Measurements from ENCODE around the gene CDC25C. TPM values are rescaled to one million over a fixed set of nuclear protein-coding genes. Genes with fewer than 3 reads are reported as not detected.
A peak's percentile ranks its signal among the peaks of the same experiment; 100 is the strongest.

CDC25C gene
- total and polyA plus RNA-seq, 7 donors = 0.12 TPM; not detected in 6

DNA sequence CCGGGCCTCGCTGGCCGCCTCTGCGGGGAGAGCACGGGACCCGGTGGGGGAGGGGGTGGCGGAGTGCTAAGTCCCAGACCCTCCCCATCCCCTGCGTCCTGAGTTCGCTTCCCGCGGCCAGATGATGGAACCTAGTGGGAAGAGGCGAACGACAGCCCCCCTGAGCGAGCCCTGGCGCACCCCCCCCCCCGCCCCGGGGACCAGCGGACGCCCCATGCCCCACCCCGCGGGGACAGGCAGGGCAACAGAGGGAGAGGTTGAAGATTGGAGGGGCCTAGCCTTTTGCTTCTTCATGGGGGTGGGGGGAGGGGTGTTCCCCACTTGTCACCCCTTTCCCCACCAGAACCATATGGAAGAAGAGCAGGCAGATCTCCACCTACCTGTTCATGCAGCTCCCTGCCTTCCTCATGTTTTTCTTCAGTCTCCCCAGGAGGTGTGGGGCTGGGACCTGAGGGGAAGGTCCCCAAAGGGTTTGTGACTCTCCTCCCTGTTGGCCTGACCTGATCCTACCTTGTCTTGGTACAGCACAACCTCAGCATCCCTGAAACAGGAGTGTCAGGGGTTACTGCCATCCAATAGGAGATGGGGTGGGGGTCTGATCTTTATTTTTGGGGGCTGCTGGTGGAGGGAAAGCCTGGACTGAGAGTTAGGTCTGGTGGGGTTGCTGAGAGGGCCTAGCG, 6.9 kb upstream of the CDC25C start:
- Histone ChIP-seq H3K27me3 (ENCODE audit: insufficient read depth in 3 of 3, low read length in 2 of 3) (no peaks in the 10 kb centered on the region), H3K4me1 (peaks cover 22% of the 10 kb centered on the region), H3K4me3 (peak overlapping the region; percentile 73), H3K9me3 (no peaks in the 10 kb centered on the region), H3K27ac (peak overlapping the region; percentile 99), H3K36me3 (ENCODE audit: insufficient read depth in 1 of 2, low read depth in 1 of 2) (peaks cover 3 to 38% of the 10 kb centered on the region in 2 donors)
- TF ChIP-seq, protein P1, sequence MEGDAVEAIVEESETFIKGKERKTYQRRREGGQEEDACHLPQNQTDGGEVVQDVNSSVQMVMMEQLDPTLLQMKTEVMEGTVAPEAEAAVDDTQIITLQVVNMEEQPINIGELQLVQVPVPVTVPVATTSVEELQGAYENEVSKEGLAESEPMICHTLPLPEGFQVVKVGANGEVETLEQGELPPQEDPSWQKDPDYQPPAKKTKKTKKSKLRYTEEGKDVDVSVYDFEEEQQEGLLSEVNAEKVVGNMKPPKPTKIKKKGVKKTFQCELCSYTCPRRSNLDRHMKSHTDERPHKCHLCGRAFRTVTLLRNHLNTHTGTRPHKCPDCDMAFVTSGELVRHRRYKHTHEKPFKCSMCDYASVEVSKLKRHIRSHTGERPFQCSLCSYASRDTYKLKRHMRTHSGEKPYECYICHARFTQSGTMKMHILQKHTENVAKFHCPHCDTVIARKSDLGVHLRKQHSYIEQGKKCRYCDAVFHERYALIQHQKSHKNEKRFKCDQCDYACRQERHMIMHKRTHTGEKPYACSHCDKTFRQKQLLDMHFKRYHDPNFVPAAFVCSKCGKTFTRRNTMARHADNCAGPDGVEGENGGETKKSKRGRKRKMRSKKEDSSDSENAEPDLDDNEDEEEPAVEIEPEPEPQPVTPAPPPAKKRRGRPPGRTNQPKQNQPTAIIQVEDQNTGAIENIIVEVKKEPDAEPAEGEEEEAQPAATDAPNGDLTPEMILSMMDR (IDR thresholded peaks at IDR 0.05) = no peak
- DNase-seq (no peak), ATAC-seq (no peak)
- 1 to 2% (median 1%) methylated on average over 9 to 22 of the region's 22 CpGs for WGBS, 3 donors
- intact Hi-C loops (cut with DNase I) = loop anchor here in 1 of 2 donors (1.0 kb wide), 1 partner anchor 14 kb away; the partner anchor contains the start of gene KDM3B

DNA sequence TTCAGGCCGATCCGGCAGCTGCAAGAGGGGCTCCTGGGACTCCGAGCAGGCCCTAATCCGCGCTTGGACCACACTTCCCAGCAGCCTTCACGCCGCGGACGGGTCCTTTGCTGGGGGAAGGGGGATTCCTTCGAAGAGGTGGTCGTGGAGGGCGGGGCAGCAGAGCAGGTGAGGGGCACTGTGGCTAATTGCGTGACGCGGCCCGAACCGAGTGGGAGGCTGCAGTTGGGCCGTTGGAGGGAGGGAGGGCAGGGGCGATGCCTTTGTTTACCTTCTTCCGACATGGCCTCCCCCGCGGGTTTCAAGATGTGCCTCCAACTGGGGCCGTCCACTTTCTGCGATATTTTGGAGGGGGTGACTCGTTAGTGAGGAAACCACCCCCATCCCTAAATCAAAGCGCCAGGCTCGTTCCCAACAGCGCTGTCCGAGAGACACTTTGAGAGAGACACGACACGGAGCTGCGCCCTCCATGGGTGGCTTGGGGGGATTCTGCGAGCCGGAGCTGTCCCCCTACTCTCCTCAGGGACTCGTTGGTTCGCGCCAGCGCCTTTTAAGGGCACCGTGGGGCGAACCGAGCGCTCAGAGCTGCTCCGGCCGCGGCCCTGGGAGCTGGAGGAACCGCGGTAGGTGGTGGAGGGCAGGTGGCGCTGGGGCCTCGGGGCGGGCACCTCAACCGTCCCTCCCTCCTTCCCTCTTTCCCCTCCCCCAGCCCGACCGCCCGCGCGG, 6.2 kb upstream of the CDC25C start, which contains the start of gene FAM53C:
Gene FAM53C (plus strand): TSS at position 582 of the 726 bp plus-strand sequence. CDS start 3,070 bp downstream, outside the sequence.
- Histone ChIP-seq H3K27me3 (ENCODE audit: insufficient read depth in 3 of 3, low read length in 2 of 3) (no peaks in the 10 kb centered on the region), H3K27ac (peak within 1 kb of the TSS; percentile 99), H3K4me3 (peak within 1 kb of the TSS; percentile 73), H3K9me3 (no peaks in the 10 kb centered on the region), H3K36me3 (ENCODE audit: insufficient read depth in 1 of 2, low read depth in 1 of 2) (peaks cover 3 to 31% of the 10 kb centered on the region in 2 donors), H3K4me1 (peaks cover 22% of the 10 kb centered on the region)
- intact Hi-C loops (cut with DNase I) = loop anchor here in 1 of 2 donors (1.0 kb wide), 1 partner anchor 14 kb away; the partner anchor contains the start of gene KDM3B
- 0 to 1% (median 0%) methylated on average over 37 to 56 of the region's 56 CpGs for WGBS, 3 donors
- TF ChIP-seq, protein P1 (IDR thresholded peaks at IDR 0.05) = peak; percentile 3
- ATAC-seq (peak; percentile 93 to 95 (median 94)), DNase-seq (peak; percentile 92 to 97)

DNA sequence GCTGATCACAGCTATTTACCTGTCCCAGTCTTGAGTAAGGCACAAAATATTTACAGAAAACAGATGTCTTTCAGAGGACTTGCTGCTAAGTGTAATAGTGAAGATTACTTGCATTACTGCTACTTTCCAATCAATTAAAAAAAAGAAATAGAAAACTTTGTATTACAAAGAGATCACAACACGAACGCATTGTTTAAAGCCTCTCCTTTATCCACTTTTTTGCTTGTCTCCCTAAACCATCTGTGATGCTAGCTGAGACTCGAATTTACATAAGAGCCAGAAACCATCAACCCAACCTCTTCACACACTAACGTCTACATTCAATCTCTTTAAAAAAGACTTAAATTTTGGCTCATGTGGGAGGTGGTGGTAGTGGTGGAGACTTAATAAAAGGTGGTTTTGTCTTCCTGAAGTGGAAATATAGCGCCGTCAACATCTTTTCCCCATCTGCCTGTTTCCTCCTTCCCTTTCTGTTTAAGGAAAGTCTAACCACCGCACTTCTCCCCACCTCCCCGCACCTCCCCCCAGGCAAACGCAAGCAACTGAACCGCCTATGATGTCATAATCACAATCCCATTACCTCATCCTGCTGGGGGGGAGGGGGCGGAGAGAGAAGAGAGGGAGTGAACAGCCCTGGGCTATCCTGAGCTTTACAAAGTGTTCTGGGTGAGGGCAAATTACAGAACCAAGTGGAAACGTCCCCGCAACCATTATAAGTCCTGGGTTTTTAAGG, 5.5 kb upstream of the CDC25C start:
- peak; percentile 60 to 74 (median 64) for ATAC-seq
- Histone ChIP-seq H3K27ac (peak overlapping the region; percentile 99), H3K4me1 (peaks cover 22% of the 10 kb centered on the region), H3K9me3 (no peaks in the 10 kb centered on the region), H3K36me3 (ENCODE audit: insufficient read depth in 1 of 2, low read depth in 1 of 2) (peaks cover 3 to 23% of the 10 kb centered on the region in 2 donors), H3K4me3 (peak overlapping the region; percentile 73), H3K27me3 (ENCODE audit: insufficient read depth in 3 of 3, low read length in 2 of 3) (no peaks in the 10 kb centered on the region)
- intact Hi-C loops (cut with DNase I) = no loop called here
- DNase-seq = peak in 1 of 2 donors; percentile 80
- TF ChIP-seq, protein P1 (IDR thresholded peaks at IDR 0.05) = no peak
- WGBS, 3 donors = 25 to 29% (median 25%) methylated on average over 13 of the region's 13 CpGs

DNA sequence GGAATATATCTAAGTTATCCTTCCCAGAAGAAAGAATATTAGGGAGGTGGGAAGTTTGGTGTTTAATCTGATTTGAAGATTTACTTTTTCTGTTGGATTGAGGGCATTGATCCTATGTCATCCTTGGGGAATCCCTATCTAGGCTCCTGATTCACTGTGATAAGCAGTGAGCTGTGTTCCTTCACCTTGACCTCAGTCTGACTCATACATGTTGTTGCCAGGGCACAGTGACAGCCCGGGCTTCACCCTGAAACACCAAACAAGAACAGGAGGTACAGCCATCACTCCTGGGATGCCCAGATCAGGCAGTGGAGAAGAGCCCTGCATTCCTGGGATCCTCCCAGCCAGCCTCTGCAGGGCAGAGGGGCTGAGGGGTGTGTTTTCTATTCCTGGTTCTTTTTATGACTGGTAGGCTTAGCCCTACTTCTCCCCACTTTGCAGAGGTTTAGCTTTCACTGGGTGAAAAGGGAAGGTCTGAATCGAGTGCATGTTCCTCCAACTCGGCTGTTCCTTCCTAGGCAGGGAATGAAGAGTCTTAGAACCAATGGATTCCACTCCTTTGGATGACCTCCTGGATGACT, 3.4 kb upstream of the CDC25C start:
- DNase-seq = no peak
- intact Hi-C loops (cut with DNase I) = no loop called here

More for the DNA sequence above, 3.4 kb upstream of the CDC25C start:
- H3K4me3 ChIP-seq = no peak overlapping the region
- 64 to 66% (median 65%) methylated on average over 3 of the region's 3 CpGs for WGBS, 3 donors
- peaks cover 13% of the 10 kb centered on the region for H3K4me1 ChIP-seq
- H3K36me3 ChIP-seq (ENCODE audit: insufficient read depth in 1 of 2, low read depth in 1 of 2) = peaks cover 0 to 2% of the 10 kb centered on the region in 2 donors
- no peak overlapping the region for H3K27ac ChIP-seq
- no peaks in the 10 kb centered on the region for H3K27me3 ChIP-seq (ENCODE audit: insufficient read depth in 3 of 3, low read length in 2 of 3)
- no peaks in the 10 kb centered on the region for H3K9me3 ChIP-seq
- no peak for ATAC-seq
- TF ChIP-seq, protein P1 (IDR thresholded peaks at IDR 0.05) = no peak

Measured in psoas muscle (tissue), 8 donors.